Stimulated activated CD8-positive, alpha-beta memory T cell treated with anti-CD3 and anti-CD28 coated beads, Interleukin-12 subunit alpha, Interleukin-12 subunit beta, amount 100 ng/mL, for 24 hours (primary cell): ENCODE measurements around the gene DBH.
"Not testable (repeated sequence)": the region's sequence is repeated elsewhere in the genome, so short reads cannot be mapped to it uniquely, and the experiment has no call there.

ENCODE experiments used
- DNase-seq: peaks from one replicate; pipeline ENCODE4 v3.0.0-alpha.2; 2020; ENCODE audit errors: extremely low read depth

The DBH gene

DNA sequence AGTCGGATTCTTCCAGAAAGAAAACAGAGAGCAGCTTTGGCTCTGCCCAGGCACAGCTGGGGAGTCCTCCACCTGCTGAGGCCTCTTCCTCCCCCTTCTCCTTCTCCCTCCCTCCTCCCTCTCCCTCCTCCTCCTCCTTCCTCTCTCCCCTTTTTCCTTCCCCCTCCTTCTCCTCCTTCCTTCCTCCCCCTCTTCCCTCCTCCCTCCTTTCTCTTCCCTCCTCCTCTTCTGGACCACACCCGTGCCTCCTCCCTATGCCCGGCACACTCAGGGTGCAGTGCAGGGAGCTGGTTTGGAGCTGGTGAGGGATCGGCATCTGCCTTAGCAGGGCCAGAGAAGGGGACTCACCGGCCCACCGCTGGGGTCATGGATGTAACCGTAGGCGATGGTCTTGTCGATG is 30.2 kb downstream of the DBH start:
- DNase-seq, result no peak

GRCh38 chr9:133666845-133667244 is 30.7 kb downstream of the DBH start:
- DNase-seq, result no peak

DNA sequence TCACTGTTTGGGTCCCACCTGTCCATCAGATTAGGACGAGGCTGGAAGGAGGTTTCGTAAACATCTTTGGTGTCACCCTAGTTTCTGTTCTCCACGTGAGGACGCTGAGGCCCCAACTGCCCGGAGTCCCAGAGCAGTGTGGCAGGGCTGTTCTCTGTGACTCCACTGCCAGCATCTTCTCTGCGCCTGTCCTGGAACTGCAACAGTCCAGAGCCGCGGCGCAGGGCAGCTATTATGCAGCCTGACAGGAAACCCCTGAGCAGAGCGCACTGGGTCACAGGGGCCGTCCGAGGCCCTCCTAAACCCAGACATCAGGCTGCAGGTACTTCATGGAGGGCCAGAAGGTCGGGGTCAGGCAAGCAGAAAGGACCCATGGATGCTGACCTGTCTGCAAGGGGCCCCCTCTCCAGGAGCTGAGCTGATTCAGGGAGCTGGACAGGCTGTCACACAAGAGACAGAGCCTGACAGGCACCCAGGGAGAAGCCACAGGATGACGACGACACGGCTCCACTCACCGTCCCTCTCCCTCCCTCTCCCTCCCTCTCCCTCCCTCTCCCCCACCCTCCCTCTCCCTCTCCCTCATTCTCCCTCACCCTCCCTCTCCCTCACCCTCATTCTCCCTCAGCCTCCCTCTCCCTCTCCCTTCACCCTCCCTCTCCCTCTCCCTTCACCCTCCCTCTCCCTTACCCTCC is 31.7 kb downstream of the DBH start:
- no peak for DNase-seq

GRCh38 chr9:133669182-133669801 is 33.1 kb downstream of the DBH start:
- no peak for DNase-seq

- DNase-seq, result no peak
Measured at GRCh38 chr9:133670466-133670865, 34.3 kb downstream of the DBH start.

DNA sequence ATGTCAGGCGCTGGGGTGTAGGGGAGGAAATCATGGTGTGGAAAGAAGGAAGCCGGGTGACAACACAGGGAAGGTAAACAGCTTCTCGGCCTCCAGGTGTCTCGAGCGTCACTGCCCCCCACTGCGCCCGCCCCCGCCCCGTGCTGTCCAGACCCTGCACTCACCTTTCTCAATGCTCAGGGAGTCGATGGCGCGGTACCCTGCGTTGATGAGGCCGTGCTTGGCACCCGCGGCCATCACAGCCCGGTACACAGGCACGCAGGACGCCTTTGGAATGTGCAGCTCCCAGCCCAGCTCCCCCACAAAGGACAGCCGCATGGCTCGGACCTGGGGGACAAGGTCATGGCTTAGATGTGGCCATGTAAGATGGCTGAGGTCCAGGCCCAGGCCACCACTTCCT is 35.2 kb downstream of the DBH start:
- DNase-seq, result no peak

DNA sequence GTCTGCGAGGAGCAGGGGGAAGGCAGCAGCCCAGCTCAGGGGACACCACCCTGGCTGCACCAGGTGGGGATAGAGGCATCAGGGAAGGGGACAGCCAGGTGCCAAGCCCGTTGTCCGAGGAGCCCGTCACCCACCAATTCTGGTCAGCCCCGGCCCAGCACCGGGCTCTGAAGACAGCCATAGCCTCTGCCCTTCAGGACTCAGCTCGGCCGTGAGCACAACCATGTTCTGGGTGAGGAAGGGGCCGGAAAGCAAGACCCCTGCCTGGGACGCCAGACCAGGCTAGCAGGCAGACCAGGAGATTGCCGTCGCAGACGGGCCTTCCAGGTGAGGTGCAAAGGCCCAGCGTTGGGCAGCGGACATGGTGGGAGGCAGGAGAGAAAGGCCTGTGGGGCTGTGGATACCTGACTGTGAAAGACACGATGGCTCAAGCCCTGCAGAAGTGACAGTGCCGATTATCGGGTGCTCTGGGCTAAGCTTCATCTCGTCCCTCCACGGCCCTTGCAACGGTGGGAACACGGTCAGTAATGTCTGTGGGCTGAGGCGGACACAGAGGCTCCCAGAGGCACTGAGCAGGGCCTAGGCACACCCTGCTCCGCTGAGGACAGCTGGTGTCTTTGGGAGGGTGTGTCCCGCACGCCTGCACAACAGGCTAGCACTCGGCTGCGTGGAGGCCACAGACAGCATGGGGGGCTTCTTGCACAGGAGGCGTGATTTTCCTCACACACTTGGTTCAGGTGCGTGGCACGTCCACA is 36.5 kb downstream of the DBH start:
- DNase-seq, result no peak

GRCh38 chr9:133673258-133673655 is 37.1 kb downstream of the DBH start:
- DNase-seq, result no peak

DNA sequence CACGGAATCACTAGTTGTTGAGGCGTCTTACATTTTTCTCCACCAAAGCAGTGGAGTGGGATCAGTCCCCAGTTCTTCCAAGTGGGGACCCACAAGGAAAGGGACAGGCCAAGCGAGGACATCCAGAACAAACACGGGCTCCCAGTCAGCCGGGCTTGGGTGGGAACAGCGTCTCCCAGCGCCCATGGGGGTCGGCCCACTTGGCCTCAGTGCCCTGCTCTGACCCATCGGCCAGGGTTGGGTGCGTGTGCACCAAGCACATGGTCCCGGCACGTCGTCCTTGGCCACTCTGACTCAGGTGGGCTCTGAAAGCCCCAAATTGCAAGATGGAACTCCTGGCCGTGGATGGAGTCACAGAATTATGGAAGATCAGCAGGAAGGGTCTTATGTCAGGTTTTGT is 37.9 kb downstream of the DBH start:
- DNase-seq, result no peak

GRCh38 chr9:133675796-133676195 is 39.6 kb downstream of the DBH start:
- DNase-seq, result not testable (repeated sequence)

GRCh38 chr9:133676450-133676849 is 40.3 kb downstream of the DBH start:
- DNase-seq, result no peak

DNA sequence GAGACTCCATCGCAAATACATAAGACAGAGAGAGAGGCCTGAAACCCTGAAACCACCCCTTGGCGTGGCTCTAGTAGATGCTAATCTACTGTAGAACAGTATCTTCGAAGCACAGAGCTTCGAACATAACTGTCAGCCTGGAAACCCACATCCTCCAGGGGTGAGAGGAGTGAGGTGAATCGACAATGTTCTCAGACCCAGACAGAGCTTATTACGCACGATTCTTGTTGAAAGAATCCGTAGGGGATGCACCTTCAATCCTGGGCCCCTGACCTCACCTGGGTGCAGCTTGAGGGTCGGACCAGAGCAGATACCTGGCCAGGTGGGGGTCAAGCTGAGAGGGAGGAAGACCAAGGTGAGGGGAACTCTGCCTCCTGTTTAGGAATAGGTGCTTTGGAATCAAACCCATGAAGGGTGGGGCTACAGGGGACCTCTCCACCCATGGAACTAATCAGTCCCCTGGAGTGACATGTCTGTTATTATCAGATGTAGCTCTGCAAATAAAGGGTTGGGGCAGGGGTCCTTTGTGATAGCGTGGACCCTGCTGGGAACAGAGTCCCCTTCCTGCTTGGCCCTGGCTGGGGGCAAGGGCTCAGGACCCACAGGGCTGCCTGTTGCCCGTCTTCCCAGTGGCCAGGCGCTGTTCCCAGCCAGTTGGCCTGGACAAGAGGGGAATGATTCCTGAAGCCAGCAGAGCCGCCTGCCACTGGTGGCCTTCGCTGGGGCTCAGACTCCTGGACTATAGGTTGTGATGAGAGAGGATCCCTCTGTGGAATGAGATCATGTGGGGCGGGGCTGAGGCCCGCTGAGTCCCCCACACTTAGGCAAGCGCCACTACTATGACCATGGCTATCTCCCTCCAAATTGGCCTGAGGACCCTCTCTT is 41.2 kb downstream of the DBH start:
- DNase-seq, result no peak

DNA sequence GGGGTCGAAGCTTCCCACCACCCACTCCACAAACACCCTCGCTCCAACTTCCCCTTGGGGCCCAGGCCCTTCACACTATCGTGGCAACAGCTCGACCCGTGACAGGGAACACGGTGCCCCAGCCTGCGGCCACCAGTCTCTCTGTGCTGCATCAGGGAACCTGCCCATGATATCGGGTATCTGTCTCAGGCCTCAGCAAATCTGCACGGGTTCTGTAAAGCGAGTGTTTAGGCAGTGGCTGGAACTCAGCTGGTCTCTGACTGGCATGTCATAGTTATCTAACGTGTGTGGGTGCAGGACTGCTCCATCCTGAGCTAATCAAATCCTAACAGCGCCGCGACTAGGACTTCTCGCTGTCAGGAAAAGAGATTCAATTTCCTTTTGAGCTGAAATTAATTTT is 42.9 kb downstream of the DBH start:
- no peak for DNase-seq

DNA sequence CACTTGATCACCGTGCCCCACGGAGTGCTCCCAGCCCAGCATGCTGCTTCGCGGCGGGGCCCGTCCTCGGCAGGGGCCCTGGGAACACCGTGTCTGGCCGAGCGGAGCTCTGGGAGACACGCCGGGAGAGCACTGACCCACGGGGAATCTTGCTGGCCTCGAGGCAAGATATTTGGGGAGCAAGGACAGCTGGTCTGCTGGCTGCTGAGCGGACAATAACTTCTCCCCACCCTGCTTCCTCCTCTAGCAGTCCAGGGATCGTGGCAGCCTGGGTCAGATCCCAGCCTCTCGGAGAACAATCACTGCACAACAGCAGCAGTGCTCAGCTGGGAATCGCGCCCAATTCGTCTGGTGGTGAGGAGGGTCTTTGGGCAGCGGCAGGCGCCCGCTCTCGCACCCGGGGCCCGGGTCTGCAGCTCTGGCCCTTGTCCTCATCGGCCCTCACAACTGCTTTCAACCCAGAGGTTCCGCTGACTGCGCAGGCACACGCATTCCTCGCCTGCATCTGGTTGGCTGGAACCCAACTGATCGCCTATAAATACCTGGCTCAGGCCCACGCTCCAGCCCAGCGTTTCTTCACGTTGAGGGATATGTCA is 43.4 kb downstream of the DBH start:
- no peak for DNase-seq

DNA sequence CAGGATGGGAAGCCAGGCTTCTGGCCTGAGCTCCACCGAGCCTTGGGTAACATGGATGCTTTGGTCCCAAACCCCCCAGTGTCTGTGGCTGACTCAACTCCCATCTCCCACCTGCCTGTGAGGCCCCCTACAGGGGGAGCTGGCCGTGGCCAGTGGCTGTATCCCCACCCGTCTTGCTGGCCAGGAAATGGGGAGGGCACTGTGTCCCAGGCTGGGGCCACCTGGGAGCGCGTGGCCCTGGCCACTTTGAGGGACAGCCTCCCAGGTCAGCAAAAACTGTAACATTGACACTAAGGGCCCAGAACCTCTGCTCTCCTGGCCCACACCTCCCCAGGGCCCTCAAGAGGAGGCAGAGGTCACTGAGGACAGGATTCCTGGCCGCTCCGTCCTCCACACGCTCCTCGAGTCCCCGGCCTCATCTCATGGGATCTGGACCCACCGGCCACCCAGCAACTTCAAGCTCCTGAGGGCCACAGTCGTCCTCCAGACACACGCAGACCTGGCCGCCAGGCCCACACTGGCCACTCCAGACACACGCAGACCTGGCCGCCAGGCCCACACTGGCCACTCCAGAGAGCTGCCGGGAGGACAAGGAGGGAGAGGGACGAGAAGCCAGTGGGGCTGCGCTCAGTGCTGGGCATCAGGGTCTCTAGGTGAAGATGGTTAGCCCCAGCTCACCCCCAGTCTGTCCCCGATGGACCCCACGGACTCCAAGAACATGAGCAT is 44.2 kb downstream of the DBH start:
- no peak for DNase-seq

GRCh38 chr9:133680976-133681657 is 45.0 kb downstream of the DBH start:
- no peak for DNase-seq

GRCh38 chr9:133681658-133682306 is 45.6 kb downstream of the DBH start:
- no peak for DNase-seq

DNA sequence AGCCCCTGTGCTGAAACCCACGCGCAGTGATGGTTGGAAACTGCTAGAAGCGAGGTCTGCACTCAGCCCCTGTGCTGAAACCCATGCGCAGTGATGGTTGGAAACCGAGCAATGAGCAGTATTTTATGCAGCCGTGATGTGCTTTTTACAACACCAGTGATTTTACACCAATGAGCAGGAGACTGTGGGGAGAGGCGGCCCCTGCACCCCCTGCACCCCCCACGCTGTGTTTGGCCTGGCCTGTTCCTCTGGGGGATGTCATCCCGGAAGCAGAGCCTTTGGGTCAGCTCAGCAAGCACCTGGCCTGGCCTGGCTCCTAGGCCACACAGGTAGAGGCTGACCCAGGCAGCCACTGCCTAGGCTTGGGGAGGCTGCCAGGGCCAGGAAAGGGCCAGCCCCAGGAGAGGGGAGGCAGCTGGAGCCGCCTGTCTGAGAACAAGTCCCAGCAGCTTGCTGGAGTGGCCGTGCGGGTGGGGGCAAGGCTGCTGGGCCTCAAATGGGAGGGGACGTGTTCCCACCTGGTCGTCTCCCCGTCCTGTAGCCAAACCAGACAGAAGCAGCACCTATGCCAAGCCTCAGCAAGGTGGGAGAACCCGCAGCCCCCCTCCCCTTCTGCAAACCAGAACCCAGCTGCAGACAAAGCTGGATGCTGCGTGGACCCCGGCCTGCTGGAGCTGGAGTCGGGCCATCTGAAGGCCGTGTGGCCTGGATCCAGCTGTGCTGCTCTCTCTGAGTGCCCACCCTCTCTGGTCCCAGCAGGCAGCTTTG is 46.8 kb downstream of the DBH start:
- DNase-seq, result no peak

DNA sequence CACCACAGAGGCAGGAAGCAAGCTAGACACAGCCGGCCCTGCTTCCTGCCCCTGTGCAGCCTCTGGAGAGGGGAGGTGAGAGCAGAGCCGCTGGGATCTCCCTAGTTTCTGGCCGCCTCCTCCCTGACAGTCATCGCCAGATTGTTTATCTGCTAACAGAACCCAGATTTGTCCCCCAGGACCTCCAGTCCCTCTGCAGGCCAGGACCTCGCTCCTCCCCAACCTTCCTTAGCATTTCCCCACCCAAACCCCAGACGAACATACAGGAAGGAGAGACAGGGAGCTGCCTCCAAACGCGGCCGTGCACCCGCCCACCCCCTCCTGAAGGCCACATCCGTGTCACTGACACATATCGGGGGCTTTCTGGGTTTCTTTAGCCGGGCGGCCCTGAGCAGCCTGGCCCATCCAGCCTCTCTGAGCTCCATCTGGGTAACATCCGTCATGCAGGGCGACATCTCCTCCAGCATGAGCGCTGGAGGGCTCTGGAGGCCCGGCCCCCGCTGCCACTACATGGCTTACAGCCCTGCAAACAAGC is 47.5 kb downstream of the DBH start:
- no peak for DNase-seq
